H1 (cell line): ENCODE measurements around the gene PDE6B. TPM values are rescaled to one million over a fixed set of nuclear protein-coding genes. Genes with fewer than 3 reads are reported as not detected.

Experiments
- CTCF ChIA-PET: fragments of 300-600 bp; sonication (Branson Sonifier 250); formaldehyde crosslinking; loops from one replicate; lab custom pipeline; 2021; ENCODE audit not compliant: partially characterized antibody; lab: Charles Lee
- POLR2A ChIA-PET: fragments of 300-600 bp; sonication (Branson Sonifier 250); formaldehyde crosslinking; loops from one replicate; lab custom pipeline; 2021; ENCODE audit warnings: inconsistent platforms; ENCODE audit not compliant: partially characterized antibody; lab: Charles Lee
- DNase-seq, 2 experiments: peaks; one replicate each; pipeline versions ENCODE4 v3.0.0 to v3.0.0-alpha.2; 2010 to 2022; ENCODE audit warnings: low spot score in 2 of 2, low read depth in 1 of 2, mixed read lengths in 1 of 2
- FAIRE-seq: peaks from 2 replicates; lab custom pipeline; 2011; peaks lifted over from hg19 to GRCh38; lab: Jason Lieb, UNC
- H2AFZ ChIP-seq: 2 replicates; pipeline ENCODE4 v1.8.1; 2012; ENCODE audit warnings: low read length, inconsistent platforms
- H2AK5ac ChIP-seq: 2 replicates; pipeline ENCODE4 v1.6.1; 2013; ENCODE audit warnings: low read depth, low read length
- H2BK120ac ChIP-seq: replicated peaks from 2 replicates; pipeline ENCODE3; 2013; ENCODE audit warnings: low read depth, low read length, inconsistent platforms
- H2BK12ac ChIP-seq: 2 replicates; pipeline ENCODE4 v1.6.1; 2013; ENCODE audit warnings: low read depth, low read length
- H2BK15ac ChIP-seq: 2 replicates; pipeline ENCODE4 v1.6.1; 2013; ENCODE audit warnings: low read length
- H2BK20ac ChIP-seq: 2 replicates; pipeline ENCODE4 v1.6.1; 2013; ENCODE audit warnings: low read length
- H2BK5ac ChIP-seq: 2 replicates; pipeline ENCODE4 v1.6.1; 2013; ENCODE audit warnings: low read depth, low read length
- H3K14ac ChIP-seq: 2 replicates; pipeline ENCODE4 v1.6.1; 2013; ENCODE audit warnings: inconsistent platforms; ENCODE audit not compliant: insufficient read length
- H3K18ac ChIP-seq: 2 replicates; pipeline ENCODE4 v1.6.1; 2013; ENCODE audit warnings: low read length; ENCODE audit errors: extremely low read depth
- H3K23ac ChIP-seq: 2 replicates; pipeline ENCODE4 v1.6.1; 2013; ENCODE audit warnings: inconsistent platforms; ENCODE audit not compliant: insufficient read length
- H3K23me2 ChIP-seq: 2 replicates; pipeline ENCODE4 v1.6.1; 2013; ENCODE audit warnings: low read depth, low read length
- H3K27ac ChIP-seq: 2 replicates; pipeline ENCODE4 v1.6.1; 2011; ENCODE audit warnings: low read depth, low read length, inconsistent platforms
- H3K27me3 ChIP-seq, 4 experiments: replicated peaks in 1 of 4; 1 replicate in 1 of 4; 2 replicates in 3 of 4; pipeline versions ENCODE4 v1.6.1 to v1.8.1; 2011 to 2013; ENCODE audit warnings: low read length in 3 of 4, mild to moderate bottlenecking in 3 of 4, inconsistent platforms in 2 of 4, mixed read lengths in 2 of 4, moderate library complexity in 1 of 4; ENCODE audit not compliant: control insufficient read depth in 3 of 4, insufficient read depth in 3 of 4; ENCODE audit errors: extremely low read depth in 1 of 4
- H3K36me3 ChIP-seq, 4 experiments: 2 replicates each; pipeline versions ENCODE4 v1.6.1 to v1.8.1; 2011 to 2013; ENCODE audit warnings: mild to moderate bottlenecking in 4 of 4, low read length in 3 of 4, moderate library complexity in 2 of 4, control low read depth in 1 of 4, inconsistent platforms in 1 of 4; ENCODE audit not compliant: insufficient read depth in 4 of 4, control insufficient read depth in 2 of 4
- H3K4ac ChIP-seq: replicated peaks from 2 replicates; pipeline ENCODE3; 2013; ENCODE audit warnings: low read length, low read depth, mixed read lengths, inconsistent platforms; ENCODE audit not compliant: insufficient read length
- H3K4me1 ChIP-seq, 4 experiments: replicated peaks in 1 of 4; 1 replicate in 1 of 4; 2 replicates in 3 of 4; pipeline versions ENCODE4 v1.6.1 to v1.8.1; 2011 to 2013; ENCODE audit warnings: low read length in 3 of 4, inconsistent platforms in 2 of 4, mixed read lengths in 1 of 4; ENCODE audit not compliant: insufficient read depth in 4 of 4, control insufficient read depth in 3 of 4
- H3K4me2 ChIP-seq, 2 experiments: 2 replicates each; pipeline versions ENCODE4 v1.6.1 to v1.8.1; 2011 to 2013; ENCODE audit warnings: low read depth in 2 of 2, low read length in 2 of 2, control low read depth in 1 of 2, inconsistent platforms in 1 of 2, mild to moderate bottlenecking in 1 of 2; ENCODE audit not compliant: insufficient read depth in 1 of 2
- H3K4me3 ChIP-seq, 4 experiments: fragments of 200-600, 300-600 bp in 1 of 4; sonication (generic), shearing (Covaris generic), sonication (Bioruptor Twin) in 1 of 4; 2 replicates each; pipeline versions ENCODE4 v1.5.1 to v1.8.1; 2011 to 2016; ENCODE audit warnings: low read length in 4 of 4, low read depth in 3 of 4, control low read depth in 2 of 4, inconsistent platforms in 2 of 4, mild to moderate bottlenecking in 2 of 4, mixed read lengths in 1 of 4, moderate library complexity in 1 of 4; ENCODE audit not compliant: insufficient read depth in 2 of 4; ENCODE audit errors: extremely low read depth in 1 of 4
- H3K56ac ChIP-seq: replicated peaks from 2 replicates; pipeline ENCODE3; 2013; ENCODE audit warnings: low read depth, mild to moderate bottlenecking, mixed read lengths, low read length, inconsistent platforms; ENCODE audit not compliant: insufficient read length
- H3K79me1 ChIP-seq: 2 replicates; pipeline ENCODE4 v1.6.1; 2013; ENCODE audit warnings: low read depth, low read length, control low read depth
- H3K79me2 ChIP-seq, 2 experiments: 2 replicates each; pipeline versions ENCODE4 v1.6.1 to v1.8.1; 2012 to 2013; ENCODE audit warnings: low read length in 2 of 2, mild to moderate bottlenecking in 2 of 2, inconsistent platforms in 1 of 2; ENCODE audit not compliant: insufficient read depth in 2 of 2, control insufficient read depth in 1 of 2
- H3K9ac ChIP-seq, 4 experiments: replicated peaks in 1 of 4; 1 replicate in 1 of 4; 2 replicates in 3 of 4; pipeline versions ENCODE4 v1.6.1 to v1.8.1; 2011 to 2013; ENCODE audit warnings: low read depth in 3 of 4, low read length in 3 of 4, control low read depth in 2 of 4, mild to moderate bottlenecking in 2 of 4, moderate library complexity in 2 of 4, inconsistent platforms in 1 of 4; ENCODE audit errors: extremely low read depth in 1 of 4
- H3K9me3 ChIP-seq, 2 experiments: 2 replicates each; pipeline versions ENCODE4 v1.6.1 to v1.8.1; 2012 to 2013; ENCODE audit warnings: mild to moderate bottlenecking in 2 of 2, moderate library complexity in 2 of 2, control low read depth in 1 of 2, inconsistent platforms in 1 of 2, low read depth in 1 of 2, low read length in 1 of 2, mixed read lengths in 1 of 2; ENCODE audit not compliant: insufficient read depth in 2 of 2
- H4K20me1 ChIP-seq, 2 experiments: replicated peaks in 1 of 2; 2 replicates each; pipeline versions ENCODE3 to v1.8.1; 2011 to 2013; ENCODE audit warnings: inconsistent platforms in 2 of 2, low read length in 2 of 2, mild to moderate bottlenecking in 1 of 2; ENCODE audit not compliant: insufficient read depth in 2 of 2, control insufficient read depth in 1 of 2
- H4K5ac ChIP-seq: 2 replicates; pipeline ENCODE4 v1.6.1; 2013; ENCODE audit warnings: low read length, low read depth, mixed read lengths, inconsistent platforms; ENCODE audit not compliant: insufficient read length
- H4K8ac ChIP-seq: 2 replicates; pipeline ENCODE4 v1.8.0; 2013; ENCODE audit warnings: mild to moderate bottlenecking, moderate library complexity, low read length, inconsistent platforms; ENCODE audit not compliant: insufficient read depth; ENCODE audit errors: extremely low read depth
- H4K91ac ChIP-seq: replicated peaks from 2 replicates; pipeline ENCODE3; 2013; ENCODE audit warnings: low read length, mixed read lengths, inconsistent platforms; ENCODE audit not compliant: insufficient read length
- CREB1 ChIP-seq: IDR thresholded peaks from 2 replicates; pipeline ENCODE4 v1.6.1; 2012; ENCODE audit warnings: inconsistent platforms
- EP300 ChIP-seq, 2 experiments: IDR thresholded peaks; 1 replicate in 1 of 2; 2 replicates in 1 of 2; pipeline ENCODE4 v1.6.1; 2011 to 2012; ENCODE audit warnings: low read depth in 2 of 2, low read length in 2 of 2, mild to moderate bottlenecking in 2 of 2, borderline replicate concordance in 1 of 2, inconsistent platforms in 1 of 2, moderate library complexity in 1 of 2
- HDAC6 ChIP-seq: IDR thresholded peaks from one replicate; pipeline ENCODE4 v1.7.1; 2012; ENCODE audit warnings: low read depth, mild to moderate bottlenecking, inconsistent platforms, low read length, moderate library complexity
- KDM4A ChIP-seq: IDR thresholded peaks from one replicate; pipeline ENCODE4 v1.7.1; 2012; ENCODE audit warnings: low read depth, mild to moderate bottlenecking, moderate library complexity, low read length, inconsistent platforms; ENCODE audit not compliant: severe bottlenecking
- SIN3A ChIP-seq, 2 experiments: IDR thresholded peaks in 1 of 2; conservative IDR thresholded peaks in 1 of 2; 2 replicates each; pipeline ENCODE4 v1.6.1; 2011 to 2012; ENCODE audit warnings: low read length in 2 of 2, improper control_type of control experiment in 1 of 2, low read depth in 1 of 2, mild to moderate bottlenecking in 1 of 2
- YY1 ChIP-seq: IDR thresholded peaks from 2 replicates; pipeline ENCODE4 v1.6.1; 2011; ENCODE audit warnings: low read depth, mild to moderate bottlenecking, low read length
- WGBS, 2 experiments: shearing (Covaris generic) in 1 of 2; methylation state at CpG; one replicate each; pipeline versions ENCODE4 v1.1.6 to v1.1.7; 2013 to 2015; ENCODE audit warnings: low lambda C conversion rate in 2 of 2, mixed read lengths in 2 of 2, inconsistent platforms in 1 of 2, low coverage in 1 of 2, missing lambda C conversion rate in 1 of 2; ENCODE audit not compliant: insufficient replicate concordance in 2 of 2, insufficient coverage in 1 of 2, insufficient read length in 1 of 2; ENCODE audit errors: extremely low coverage in 1 of 2, missing lambda C conversion rate in 1 of 2; 5-methylcytosine and 5-hydroxymethylcytosine counted together
- polyA plus RNA-seq, 7 experiments: library from polyadenylated mRNA; depleted of rRNA in 3 of 7; stranded (reverse) in 5 of 7; unstranded in 2 of 7; fragments of >200 nt in 5 of 7; fragments of 200-250 nt in 2 of 7; gene quantifications; 1 replicate in 5 of 7; 2 replicates in 1 of 7; 4 replicates in 1 of 7; pipeline versions ENCODE4 v1.2.1 to v1.2.3, GENCODE V29; 2011 to 2013; ENCODE audit warnings: missing spikeins in 2 of 7, mixed read lengths in 2 of 7
- total RNA-seq: library from RNA; stranded (reverse); fragmentation: NEBNext Ultra II Directional; extraction: Animal tissue kit (Norgen Biotek cat#: 25700); gene quantifications from 2 replicates; pipeline ENCODE4 v1.2.1, GENCODE V29; 2021
- TF ChIP-seq, protein P1 (sequence below), 3 experiments: IDR thresholded peaks; 1 replicate in 2 of 3; 2 replicates in 1 of 3; pipeline versions ENCODE4 v1.5.1 to v1.6.1; 2011; ENCODE audit warnings: low read length in 3 of 3, mild to moderate bottlenecking in 3 of 3, inconsistent platforms in 2 of 3, low read depth in 1 of 3, moderate library complexity in 1 of 3; ENCODE audit not compliant: insufficient read depth in 1 of 3; ENCODE audit errors: control extremely low read depth in 1 of 3

PDE6B gene
- total and polyA plus RNA-seq, 2 of the 8 experiments (the other 6 are each of a cell fraction or from before 2014, with no cell fraction given), result 4.1 to 8.4 TPM

DNA sequence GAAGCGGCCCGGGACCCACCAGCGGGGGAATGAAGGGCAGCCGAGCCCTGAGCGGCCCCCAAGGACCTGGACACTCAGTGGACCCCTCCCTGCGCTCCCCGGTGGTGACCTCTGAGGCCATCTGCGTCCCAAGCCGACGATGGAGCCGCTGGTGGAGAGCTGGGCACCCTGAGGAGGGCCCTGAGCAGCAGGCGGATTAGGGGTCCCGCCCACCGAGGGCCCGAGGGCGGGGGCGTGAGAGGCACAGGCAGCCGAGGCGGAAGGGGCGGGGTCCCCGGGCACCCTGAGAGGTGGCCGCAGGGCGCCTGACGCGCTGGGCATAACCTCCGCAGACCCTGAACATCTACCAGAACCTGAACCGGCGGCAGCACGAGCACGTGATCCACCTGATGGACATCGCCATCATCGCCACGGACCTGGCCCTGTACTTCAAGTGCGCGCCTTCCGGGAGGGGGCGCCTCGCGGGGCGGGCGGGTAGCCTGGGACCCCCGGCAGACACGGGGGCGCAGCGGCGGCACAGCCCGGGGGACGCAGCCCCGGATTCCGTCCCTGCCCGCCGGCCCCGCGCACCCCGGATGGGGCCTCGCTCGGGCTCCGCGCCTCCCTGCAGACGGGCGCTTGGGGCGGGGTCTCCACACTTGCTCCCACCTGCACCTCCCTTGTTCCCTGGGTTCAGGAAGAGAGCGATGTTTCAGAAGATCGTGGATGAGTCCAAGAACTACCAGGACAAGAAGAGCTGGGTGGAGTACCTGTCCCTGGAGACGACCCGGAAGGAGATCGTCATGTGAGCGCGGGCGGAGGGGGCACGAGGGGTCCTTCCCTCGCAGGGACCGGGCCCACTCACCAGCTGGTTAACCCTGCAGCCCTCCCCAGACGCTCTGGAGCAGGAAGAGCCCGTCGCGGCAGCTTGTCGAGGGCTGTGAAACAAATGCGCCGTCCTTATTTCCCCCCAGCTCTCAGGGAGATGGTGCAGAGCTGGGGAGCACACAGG, 38.4 kb downstream of the PDE6B start:
- H2AK5ac ChIP-seq, result no peak overlapping the region
- H3K23me2 ChIP-seq, result peaks cover 7% of the 10 kb centered on the region; the same call in 1 of the 2 replicates
- no peak overlapping the region for H2BK120ac ChIP-seq
- no peaks in the 10 kb centered on the region; a peak in 1 of 8 replicates for H3K36me3 ChIP-seq
- peaks cover 0 to 16% of the 10 kb centered on the region in 2 experiments for H4K20me1 ChIP-seq
- H3K14ac ChIP-seq, result no peak overlapping the region
- peak overlapping the region; percentile 61 to 87 (median 74) for H3K4me3 ChIP-seq
- H3K4me1 ChIP-seq, result no peaks in the 10 kb centered on the region; a peak in 1 of 7 replicates
- peak overlapping the region; percentile 83 for H4K5ac ChIP-seq
- FAIRE-seq (no peak), DNase-seq (no peak)
- H2BK12ac ChIP-seq, result no peak overlapping the region
- H2AFZ ChIP-seq, result peak overlapping the region; percentile 77
- no peaks in the 10 kb centered on the region for H3K79me1 ChIP-seq
- no peak overlapping the region for H3K23ac ChIP-seq
- H3K56ac ChIP-seq, result no peak overlapping the region
- peak overlapping the region; percentile 68 for H4K8ac ChIP-seq
- H2BK15ac ChIP-seq, result no peak overlapping the region
- 10% methylated on average over 45 of the region's 80 CpGs; no CpG with 5 or more reads in 1 of the 2 experiments for WGBS, 2 experiments
- H3K79me2 ChIP-seq, result no peaks in the 10 kb centered on the region
- ChIA-PET POLR2A (interaction anchor here (0.9 to 5.0 kb wide), 7 partner anchors 9 to 88 kb away, joined by 3 to 53 read pairs (median 6); partner anchors contain the start of genes ATP5ME, MYL5 and PDE6B), CTCF (interaction anchor here (0.7 to 3.0 kb wide), 9 partner anchors 10 to 62 kb away, joined by 3 to 22 read pairs (median 4); partner anchors contain the start of genes ATP5ME and MYL5)
- no peaks in the 10 kb centered on the region for H3K27me3 ChIP-seq
- no peak overlapping the region for H2BK20ac ChIP-seq
- no peaks in the 10 kb centered on the region for H3K9me3 ChIP-seq
- peak overlapping the region; percentile 65 for H4K91ac ChIP-seq
- peak overlapping the region in 3 of 4 experiments; percentile 38 to 50 (median 43); a peak in 5 of 7 replicates for H3K9ac ChIP-seq
- H3K27ac ChIP-seq, result peak overlapping the region; percentile 8; the same call in 1 of the 2 replicates
- peak overlapping the region; percentile 40; the same call in 1 of the 2 replicates for H2BK5ac ChIP-seq
- H3K4ac ChIP-seq, result peak overlapping the region; percentile 53
- H3K18ac ChIP-seq, result peak overlapping the region; percentile 32
- peak overlapping the region; percentile 65 to 89 for H3K4me2 ChIP-seq
- TF ChIP-seq SIN3A (conservative IDR thresholded peaks at IDR 0.05 in 1 of 2, IDR thresholded peaks at IDR 0.05 in 1 of 2; ENCODE audit: low read depth in 1 of 2, low read length in 2 of 2), result peak in 1 of 2 experiments; percentile 18; a peak in 1 of 4 replicates
- TF ChIP-seq YY1, result no peak
- TF ChIP-seq KDM4A, result peak; percentile 84
- TF ChIP-seq HDAC6, result no peak
- TF ChIP-seq, protein P1, sequence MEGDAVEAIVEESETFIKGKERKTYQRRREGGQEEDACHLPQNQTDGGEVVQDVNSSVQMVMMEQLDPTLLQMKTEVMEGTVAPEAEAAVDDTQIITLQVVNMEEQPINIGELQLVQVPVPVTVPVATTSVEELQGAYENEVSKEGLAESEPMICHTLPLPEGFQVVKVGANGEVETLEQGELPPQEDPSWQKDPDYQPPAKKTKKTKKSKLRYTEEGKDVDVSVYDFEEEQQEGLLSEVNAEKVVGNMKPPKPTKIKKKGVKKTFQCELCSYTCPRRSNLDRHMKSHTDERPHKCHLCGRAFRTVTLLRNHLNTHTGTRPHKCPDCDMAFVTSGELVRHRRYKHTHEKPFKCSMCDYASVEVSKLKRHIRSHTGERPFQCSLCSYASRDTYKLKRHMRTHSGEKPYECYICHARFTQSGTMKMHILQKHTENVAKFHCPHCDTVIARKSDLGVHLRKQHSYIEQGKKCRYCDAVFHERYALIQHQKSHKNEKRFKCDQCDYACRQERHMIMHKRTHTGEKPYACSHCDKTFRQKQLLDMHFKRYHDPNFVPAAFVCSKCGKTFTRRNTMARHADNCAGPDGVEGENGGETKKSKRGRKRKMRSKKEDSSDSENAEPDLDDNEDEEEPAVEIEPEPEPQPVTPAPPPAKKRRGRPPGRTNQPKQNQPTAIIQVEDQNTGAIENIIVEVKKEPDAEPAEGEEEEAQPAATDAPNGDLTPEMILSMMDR (IDR thresholded peaks at IDR 0.05; ENCODE audit: control extremely low read depth in 1 of 3, insufficient read depth in 1 of 3, low read depth in 1 of 3, low read length in 3 of 3), result peak in 1 of 3 experiments; percentile 40; a peak in 1 of 4 replicates
- TF ChIP-seq CREB1, result peak; percentile 51
- no peak for TF ChIP-seq EP300 (IDR thresholded peaks at IDR 0.05; ENCODE audit: borderline replicate concordance in 1 of 2, low read depth in 2 of 2, low read length in 2 of 2)
